ENCODE results near the gene ERFL.

The ERFL gene

DNA sequence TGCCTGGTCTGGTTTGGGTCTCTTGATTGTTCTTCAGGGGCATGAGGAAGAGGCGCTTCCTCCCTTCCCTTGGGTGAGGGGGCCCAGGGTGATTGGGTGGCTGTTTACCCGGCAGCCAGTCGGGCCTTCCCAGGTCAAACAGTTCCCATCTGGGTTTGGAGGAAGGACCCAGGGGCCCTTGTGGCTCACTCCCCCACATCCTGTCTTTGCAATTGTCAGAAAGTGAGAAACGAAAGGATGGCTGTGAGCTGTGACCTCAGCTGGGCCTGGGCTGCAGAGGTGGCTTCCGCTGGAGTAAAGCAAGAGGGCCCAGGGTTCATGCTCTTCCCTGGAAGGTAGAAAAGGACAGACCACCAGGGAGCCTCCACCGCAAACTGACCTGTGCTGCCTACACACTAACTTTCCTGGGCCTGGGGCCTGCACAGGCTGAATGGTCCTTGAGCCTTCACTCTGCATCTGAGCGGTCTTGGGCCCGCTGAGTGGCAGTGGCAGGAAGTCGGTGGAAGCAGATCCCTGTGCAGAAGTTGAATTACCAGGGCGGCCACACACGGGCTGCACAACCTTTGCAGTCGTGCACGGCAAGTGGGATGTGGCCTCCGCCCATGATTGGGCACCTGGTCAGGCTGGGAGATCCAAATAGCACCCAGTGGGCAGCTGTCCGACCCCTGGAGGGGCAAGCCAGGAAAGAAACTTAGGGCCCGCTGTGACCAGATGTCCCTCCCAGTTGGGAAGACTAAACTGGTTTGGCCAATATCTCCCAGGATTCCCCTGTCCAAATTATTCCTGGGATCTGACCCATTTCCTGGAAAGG is 56.5 kb downstream of the ERFL start:
- Histone ChIP-seq H3K36me3 (ENCODE audit: control insufficient read depth in 2 of 2, insufficient read depth in 1 of 2, low read length in 2 of 2) (peaks cover 47 to 56% of the 10 kb centered on the region in 2 experiments), H3K4me3 (ENCODE audit: low read depth, low read length) (no peak overlapping the region), H3K9me3 (ENCODE audit: control insufficient read depth, insufficient read depth, low read depth, low read length) (no peaks in the 10 kb centered on the region), H3K4me1 (ENCODE audit: control insufficient read depth, insufficient read depth, low read length) (no peaks in the 10 kb centered on the region; the same call in 1 of the 2 replicates), H3K27ac (ENCODE audit: extremely low read depth, low read depth, low read length) (peak overlapping the region; percentile 54)
- CTCF ChIA-PET = interaction anchor here (0.7 to 5.9 kb wide), 15 partner anchors 9 to 163 kb away, joined by 3 to 73 read pairs (median 10); partner anchors contain the start of genes RABAC1 and RPS19
- POLR2A ChIA-PET = interaction anchor here (0.6 to 7.2 kb wide), 7 partner anchors 8 to 500 kb away, joined by 3 to 118 read pairs (median 22); partner anchors contain the start of genes ARHGEF1, RABAC1 and RPS19
- TF ChIP-seq ZIC2 (tag by site-specific recombination; IDR thresholded peaks at IDR 0.05) (peak; percentile 45), ZNF701 (tag by site-specific recombination; IDR thresholded peaks at IDR 0.05) (no peak), ZNF146 (tag by site-specific recombination; IDR thresholded peaks at IDR 0.05) (0 out of 2 replicates have a peak, but pooled peaks have one; percentile 13), ZBTB48 (tag by site-specific recombination; IDR thresholded peaks at IDR 0.05) (peak; percentile 10; the same call in 1 of the 2 replicates), ZNF2 (tag by site-specific recombination; IDR thresholded peaks at IDR 0.05) (0 out of 2 replicates have a peak, but pooled peaks have one; percentile 29), ZNF23 (tag by site-specific recombination; IDR thresholded peaks at IDR 0.05; ENCODE audit: borderline replicate concordance) (no peak), ZFP37 (tag by site-specific recombination; IDR thresholded peaks at IDR 0.05) (peak; percentile 60; the same call in 1 of the 2 replicates), ZNF629 (tag by site-specific recombination; IDR thresholded peaks at IDR 0.05) (no peak), ZNF785 (tag by site-specific recombination; IDR thresholded peaks at IDR 0.05) (no peak), MEIS1 (CRISPR knock-in tag; IDR thresholded peaks at IDR 0.05; ENCODE audit: borderline replicate concordance) (no peak), SP3 (tag by site-specific recombination; IDR thresholded peaks at IDR 0.05) (no peak), ZSCAN30 (tag by site-specific recombination; IDR thresholded peaks at IDR 0.05) (no peak), GLI2 (tag by site-specific recombination; IDR thresholded peaks at IDR 0.05; ENCODE audit: borderline replicate concordance, low read depth) (no peak)
- TF ChIP-seq, protein P1, sequence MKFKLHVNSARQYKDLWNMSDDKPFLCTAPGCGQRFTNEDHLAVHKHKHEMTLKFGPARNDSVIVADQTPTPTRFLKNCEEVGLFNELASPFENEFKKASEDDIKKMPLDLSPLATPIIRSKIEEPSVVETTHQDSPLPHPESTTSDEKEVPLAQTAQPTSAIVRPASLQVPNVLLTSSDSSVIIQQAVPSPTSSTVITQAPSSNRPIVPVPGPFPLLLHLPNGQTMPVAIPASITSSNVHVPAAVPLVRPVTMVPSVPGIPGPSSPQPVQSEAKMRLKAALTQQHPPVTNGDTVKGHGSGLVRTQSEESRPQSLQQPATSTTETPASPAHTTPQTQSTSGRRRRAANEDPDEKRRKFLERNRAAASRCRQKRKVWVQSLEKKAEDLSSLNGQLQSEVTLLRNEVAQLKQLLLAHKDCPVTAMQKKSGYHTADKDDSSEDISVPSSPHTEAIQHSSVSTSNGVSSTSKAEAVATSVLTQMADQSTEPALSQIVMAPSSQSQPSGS (tag by site-specific recombination; IDR thresholded peaks at IDR 0.05; ENCODE audit: low read depth) = no peak
- TF ChIP-seq, protein P2, sequence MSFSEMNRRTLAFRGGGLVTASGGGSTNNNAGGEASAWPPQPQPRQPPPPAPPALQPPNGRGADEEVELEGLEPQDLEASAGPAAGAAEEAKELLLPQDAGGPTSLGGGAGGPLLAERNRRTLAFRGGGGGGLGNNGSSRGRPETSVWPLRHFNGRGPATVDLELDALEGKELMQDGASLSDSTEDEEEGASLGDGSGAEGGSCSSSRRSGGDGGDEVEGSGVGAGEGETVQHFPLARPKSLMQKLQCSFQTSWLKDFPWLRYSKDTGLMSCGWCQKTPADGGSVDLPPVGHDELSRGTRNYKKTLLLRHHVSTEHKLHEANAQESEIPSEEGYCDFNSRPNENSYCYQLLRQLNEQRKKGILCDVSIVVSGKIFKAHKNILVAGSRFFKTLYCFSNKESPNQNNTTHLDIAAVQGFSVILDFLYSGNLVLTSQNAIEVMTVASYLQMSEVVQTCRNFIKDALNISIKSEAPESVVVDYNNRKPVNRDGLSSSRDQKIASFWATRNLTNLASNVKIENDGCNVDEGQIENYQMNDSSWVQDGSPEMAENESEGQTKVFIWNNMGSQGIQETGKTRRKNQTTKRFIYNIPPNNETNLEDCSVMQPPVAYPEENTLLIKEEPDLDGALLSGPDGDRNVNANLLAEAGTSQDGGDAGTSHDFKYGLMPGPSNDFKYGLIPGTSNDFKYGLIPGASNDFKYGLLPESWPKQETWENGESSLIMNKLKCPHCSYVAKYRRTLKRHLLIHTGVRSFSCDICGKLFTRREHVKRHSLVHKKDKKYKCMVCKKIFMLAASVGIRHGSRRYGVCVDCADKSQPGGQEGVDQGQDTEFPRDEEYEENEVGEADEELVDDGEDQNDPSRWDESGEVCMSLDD (tag by site-specific recombination; IDR thresholded peaks at IDR 0.05) = no peak
- TF ChIP-seq, protein P3, sequence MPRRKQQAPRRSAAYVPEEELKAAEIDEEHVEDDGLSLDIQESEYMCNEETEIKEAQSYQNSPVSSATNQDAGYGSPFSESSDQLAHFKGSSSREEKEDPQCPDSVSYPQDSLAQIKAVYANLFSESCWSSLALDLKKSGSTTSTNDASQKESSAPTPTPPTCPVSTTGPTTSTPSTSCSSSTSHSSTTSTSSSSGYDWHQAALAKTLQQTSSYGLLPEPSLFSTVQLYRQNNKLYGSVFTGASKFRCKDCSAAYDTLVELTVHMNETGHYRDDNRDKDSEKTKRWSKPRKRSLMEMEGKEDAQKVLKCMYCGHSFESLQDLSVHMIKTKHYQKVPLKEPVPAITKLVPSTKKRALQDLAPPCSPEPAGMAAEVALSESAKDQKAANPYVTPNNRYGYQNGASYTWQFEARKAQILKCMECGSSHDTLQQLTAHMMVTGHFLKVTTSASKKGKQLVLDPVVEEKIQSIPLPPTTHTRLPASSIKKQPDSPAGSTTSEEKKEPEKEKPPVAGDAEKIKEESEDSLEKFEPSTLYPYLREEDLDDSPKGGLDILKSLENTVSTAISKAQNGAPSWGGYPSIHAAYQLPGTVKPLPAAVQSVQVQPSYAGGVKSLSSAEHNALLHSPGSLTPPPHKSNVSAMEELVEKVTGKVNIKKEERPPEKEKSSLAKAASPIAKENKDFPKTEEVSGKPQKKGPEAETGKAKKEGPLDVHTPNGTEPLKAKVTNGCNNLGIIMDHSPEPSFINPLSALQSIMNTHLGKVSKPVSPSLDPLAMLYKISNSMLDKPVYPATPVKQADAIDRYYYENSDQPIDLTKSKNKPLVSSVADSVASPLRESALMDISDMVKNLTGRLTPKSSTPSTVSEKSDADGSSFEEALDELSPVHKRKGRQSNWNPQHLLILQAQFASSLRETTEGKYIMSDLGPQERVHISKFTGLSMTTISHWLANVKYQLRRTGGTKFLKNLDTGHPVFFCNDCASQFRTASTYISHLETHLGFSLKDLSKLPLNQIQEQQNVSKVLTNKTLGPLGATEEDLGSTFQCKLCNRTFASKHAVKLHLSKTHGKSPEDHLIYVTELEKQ (tag by site-specific recombination; IDR thresholded peaks at IDR 0.05; ENCODE audit: borderline replicate concordance) = no peak
- TF ChIP-seq, protein P4, sequence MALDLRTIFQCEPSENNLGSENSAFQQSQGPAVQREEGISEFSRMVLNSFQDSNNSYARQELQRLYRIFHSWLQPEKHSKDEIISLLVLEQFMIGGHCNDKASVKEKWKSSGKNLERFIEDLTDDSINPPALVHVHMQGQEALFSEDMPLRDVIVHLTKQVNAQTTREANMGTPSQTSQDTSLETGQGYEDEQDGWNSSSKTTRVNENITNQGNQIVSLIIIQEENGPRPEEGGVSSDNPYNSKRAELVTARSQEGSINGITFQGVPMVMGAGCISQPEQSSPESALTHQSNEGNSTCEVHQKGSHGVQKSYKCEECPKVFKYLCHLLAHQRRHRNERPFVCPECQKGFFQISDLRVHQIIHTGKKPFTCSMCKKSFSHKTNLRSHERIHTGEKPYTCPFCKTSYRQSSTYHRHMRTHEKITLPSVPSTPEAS (tag by site-specific recombination; IDR thresholded peaks at IDR 0.05) = no peak
- TF ChIP-seq, protein P5, sequence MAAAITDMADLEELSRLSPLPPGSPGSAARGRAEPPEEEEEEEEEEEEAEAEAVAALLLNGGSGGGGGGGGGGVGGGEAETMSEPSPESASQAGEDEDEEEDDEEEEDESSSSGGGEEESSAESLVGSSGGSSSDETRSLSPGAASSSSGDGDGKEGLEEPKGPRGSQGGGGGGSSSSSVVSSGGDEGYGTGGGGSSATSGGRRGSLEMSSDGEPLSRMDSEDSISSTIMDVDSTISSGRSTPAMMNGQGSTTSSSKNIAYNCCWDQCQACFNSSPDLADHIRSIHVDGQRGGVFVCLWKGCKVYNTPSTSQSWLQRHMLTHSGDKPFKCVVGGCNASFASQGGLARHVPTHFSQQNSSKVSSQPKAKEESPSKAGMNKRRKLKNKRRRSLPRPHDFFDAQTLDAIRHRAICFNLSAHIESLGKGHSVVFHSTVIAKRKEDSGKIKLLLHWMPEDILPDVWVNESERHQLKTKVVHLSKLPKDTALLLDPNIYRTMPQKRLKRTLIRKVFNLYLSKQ (tag by site-specific recombination; IDR thresholded peaks at IDR 0.05; ENCODE audit: borderline replicate concordance) = no peak
- TF ChIP-seq, protein P6, sequence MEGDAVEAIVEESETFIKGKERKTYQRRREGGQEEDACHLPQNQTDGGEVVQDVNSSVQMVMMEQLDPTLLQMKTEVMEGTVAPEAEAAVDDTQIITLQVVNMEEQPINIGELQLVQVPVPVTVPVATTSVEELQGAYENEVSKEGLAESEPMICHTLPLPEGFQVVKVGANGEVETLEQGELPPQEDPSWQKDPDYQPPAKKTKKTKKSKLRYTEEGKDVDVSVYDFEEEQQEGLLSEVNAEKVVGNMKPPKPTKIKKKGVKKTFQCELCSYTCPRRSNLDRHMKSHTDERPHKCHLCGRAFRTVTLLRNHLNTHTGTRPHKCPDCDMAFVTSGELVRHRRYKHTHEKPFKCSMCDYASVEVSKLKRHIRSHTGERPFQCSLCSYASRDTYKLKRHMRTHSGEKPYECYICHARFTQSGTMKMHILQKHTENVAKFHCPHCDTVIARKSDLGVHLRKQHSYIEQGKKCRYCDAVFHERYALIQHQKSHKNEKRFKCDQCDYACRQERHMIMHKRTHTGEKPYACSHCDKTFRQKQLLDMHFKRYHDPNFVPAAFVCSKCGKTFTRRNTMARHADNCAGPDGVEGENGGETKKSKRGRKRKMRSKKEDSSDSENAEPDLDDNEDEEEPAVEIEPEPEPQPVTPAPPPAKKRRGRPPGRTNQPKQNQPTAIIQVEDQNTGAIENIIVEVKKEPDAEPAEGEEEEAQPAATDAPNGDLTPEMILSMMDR (tag by site-specific recombination; IDR thresholded peaks at IDR 0.05) = no peak
- TF ChIP-seq, protein P7, sequence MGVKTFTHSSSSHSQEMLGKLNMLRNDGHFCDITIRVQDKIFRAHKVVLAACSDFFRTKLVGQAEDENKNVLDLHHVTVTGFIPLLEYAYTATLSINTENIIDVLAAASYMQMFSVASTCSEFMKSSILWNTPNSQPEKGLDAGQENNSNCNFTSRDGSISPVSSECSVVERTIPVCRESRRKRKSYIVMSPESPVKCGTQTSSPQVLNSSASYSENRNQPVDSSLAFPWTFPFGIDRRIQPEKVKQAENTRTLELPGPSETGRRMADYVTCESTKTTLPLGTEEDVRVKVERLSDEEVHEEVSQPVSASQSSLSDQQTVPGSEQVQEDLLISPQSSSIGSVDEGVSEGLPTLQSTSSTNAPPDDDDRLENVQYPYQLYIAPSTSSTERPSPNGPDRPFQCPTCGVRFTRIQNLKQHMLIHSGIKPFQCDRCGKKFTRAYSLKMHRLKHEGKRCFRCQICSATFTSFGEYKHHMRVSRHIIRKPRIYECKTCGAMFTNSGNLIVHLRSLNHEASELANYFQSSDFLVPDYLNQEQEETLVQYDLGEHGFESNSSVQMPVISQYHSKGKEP (tag by site-specific recombination; IDR thresholded peaks at IDR 0.05) = no peak
